SK-N-MC (cell line): ENCODE results near the gene ACVR1B.
A peak's percentile ranks its signal among the peaks of the same experiment; 100 is the strongest.

Experiments
- DNase-seq: peaks from one replicate; pipeline ENCODE4 v3.0.0-alpha.2; 2011; ENCODE audit warnings: low read depth, low spot score
- H3K27ac ChIP-seq: fragments of 200-600 bp; sonication (generic); 2 replicates; pipeline ENCODE4 v1.5.1; 2016; ENCODE audit warnings: mixed run types
- H3K36me3 ChIP-seq: fragments of 200-600 bp; sonication (generic); 2 replicates; pipeline ENCODE4 v1.6.1; 2017; ENCODE audit warnings: antibody characterized with exemption, low read length, mixed read lengths; ENCODE audit not compliant: insufficient read depth
- H3K4me3 ChIP-seq: fragments of 200-600 bp; sonication (generic); 2 replicates; pipeline ENCODE4 v1.5.1; 2016
- H3K9ac ChIP-seq: fragments of 200-600 bp; sonication (generic); 2 replicates; pipeline ENCODE4 v1.8.0; 2017; ENCODE audit warnings: mixed run types, mixed read lengths; ENCODE audit not compliant: insufficient read length
- H3K9me3 ChIP-seq: fragments of 200-600 bp; sonication (generic); 2 replicates; pipeline ENCODE4 v1.6.1; 2017; ENCODE audit warnings: low read depth, mild to moderate bottlenecking, antibody characterized with exemption, low read length, moderate library complexity, mixed read lengths
- EZH2 ChIP-seq: fragments of 200-600 bp; sonication (generic); IDR thresholded peaks from one replicate; pipeline ENCODE4 v1.6.1; 2017; ENCODE audit warnings: antibody characterized with exemption
- FOXP2 ChIP-seq: optimal IDR thresholded peaks from 2 replicates; pipeline ENCODE3; 2011; ENCODE audit warnings: mild to moderate bottlenecking, moderate library complexity; ENCODE audit not compliant: insufficient read depth; ENCODE audit errors: extremely low read length, control extremely low read depth
- POLR2AphosphoS5 ChIP-seq: IDR thresholded peaks from 2 replicates; pipeline ENCODE4 v1.6.1; 2012; ENCODE audit warnings: mild to moderate bottlenecking, low read depth, low read length, borderline replicate concordance

ACVR1B gene

DNA sequence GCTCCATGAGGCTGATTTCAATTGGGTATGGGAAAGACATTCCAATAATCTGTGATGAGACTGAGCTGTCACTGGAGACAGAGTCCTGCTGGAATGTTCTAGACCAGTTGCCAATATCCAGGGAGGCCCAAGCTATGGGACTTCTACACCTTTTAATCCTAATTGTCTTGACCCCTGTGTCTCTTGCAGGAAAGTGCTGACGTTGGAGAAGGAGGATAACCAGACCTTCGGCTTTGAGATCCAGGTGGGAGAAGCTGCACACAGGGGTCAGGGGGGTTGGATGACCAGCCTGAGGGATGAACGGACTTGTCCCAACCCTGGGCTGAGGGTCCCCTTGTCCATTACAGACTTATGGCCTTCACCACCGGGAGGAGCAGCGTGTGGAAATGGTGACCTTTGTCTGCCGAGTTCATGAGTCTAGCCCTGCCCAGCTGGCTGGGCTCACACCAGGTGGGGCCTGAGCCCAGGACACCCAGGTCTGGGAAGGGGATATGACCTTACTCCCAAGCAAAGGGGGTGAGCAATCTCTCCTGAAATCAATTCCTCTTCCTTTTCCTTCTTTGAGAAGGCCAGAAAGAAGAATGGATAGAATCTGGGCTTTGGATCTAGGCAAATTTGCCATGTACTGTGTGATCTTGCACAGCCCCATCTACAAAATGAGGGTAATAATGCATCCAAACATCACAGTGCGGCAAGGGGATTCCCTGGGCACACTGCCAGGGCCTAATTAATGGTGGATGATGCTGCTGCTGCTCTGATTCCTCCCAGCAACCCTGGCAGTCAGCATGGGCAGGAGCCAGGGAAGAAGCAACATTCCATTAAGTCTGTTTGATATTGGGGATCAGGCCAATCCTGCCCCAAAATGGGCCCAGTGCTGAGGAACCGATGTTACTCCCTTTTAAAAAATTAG lies 59.4 kb downstream of the ACVR1B start:
- Histone ChIP-seq H3K9me3 (no peaks in the 10 kb centered on the region), H3K36me3 (peaks cover 10% of the 10 kb centered on the region; the same call in 1 of the 2 replicates), H3K27ac (0 out of 2 replicates have a peak overlapping the region, but pooled peaks have one; percentile 50), H3K4me3 (no peak overlapping the region), H3K9ac (peak overlapping the region; percentile 26)
- no peak for TF ChIP-seq FOXP2
- TF ChIP-seq POLR2AphosphoS5: no peak
- no peak for TF ChIP-seq EZH2
- DNase-seq: no peak

DNA sequence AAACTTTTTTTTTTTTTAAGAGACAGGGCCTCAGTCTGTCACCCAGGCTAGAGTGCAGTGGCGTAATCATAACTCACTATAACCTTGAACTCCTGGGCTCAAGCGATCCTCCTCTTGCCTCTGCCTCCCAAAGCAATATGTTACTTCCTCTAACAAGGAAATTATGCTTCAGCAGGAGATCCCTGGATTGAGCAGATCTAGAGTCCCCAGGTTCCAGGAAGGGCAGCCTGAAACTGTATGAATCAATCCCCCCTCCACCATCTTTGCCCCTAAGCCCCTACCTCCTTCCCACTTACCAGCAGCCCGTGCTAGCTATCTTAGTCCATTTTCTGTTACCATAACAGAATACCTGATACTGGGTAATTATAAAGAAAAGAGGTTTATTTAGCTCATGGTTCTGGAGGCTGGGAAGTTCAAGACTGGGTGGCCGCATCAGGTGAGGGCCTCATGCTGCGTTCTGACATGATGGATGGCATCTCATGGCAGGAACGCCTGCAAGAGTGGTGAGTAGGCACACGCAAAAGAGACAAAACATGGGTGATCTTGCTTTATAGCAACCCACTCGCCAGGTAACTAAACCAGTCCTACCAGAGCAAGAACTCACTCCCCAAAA lies 60.2 kb downstream of the ACVR1B start:
- no peak overlapping the region for H3K4me3 ChIP-seq
- H3K27ac ChIP-seq: 0 out of 2 replicates have a peak overlapping the region, but pooled peaks have one; percentile 9
- DNase-seq: no peak
- TF ChIP-seq POLR2AphosphoS5 (no peak), FOXP2 (no peak), EZH2 (no peak)
- H3K9ac ChIP-seq: no peak overlapping the region
- H3K36me3 ChIP-seq: peaks cover 10% of the 10 kb centered on the region; the same call in 1 of the 2 replicates
- no peaks in the 10 kb centered on the region for H3K9me3 ChIP-seq

DNA sequence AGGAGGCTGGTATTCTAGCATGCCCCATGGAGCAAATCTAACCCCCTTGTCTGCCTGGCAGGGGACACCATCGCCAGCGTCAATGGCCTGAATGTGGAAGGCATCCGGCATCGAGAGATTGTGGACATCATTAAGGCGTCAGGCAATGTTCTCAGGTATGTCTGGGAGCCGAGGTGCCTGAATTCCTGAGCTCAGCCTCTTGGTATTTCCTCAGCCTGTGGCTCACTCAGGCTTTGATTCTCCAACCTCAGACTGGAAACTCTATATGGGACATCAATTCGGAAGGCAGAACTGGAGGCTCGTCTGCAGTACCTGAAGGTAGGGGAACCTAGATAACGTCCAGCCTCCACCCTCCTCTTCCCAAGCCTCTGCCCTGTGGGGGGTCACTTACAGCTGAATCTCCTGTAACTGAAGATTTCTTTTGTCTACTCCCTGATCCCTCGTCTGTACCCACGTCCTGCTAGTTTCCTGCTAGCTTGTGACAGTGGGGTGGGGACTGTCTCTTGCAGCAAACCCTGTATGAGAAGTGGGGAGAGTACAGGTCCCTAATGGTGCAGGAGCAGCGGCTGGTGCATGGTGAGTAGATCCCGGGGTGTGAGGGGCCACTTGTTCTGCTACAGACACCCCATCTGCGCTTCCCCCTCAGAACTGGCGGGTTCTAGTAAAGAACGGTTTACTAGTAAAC lies 62.3 kb downstream of the ACVR1B start:
- DNase-seq: no peak
- no peak overlapping the region for H3K4me3 ChIP-seq
- no peaks in the 10 kb centered on the region for H3K9me3 ChIP-seq
- H3K9ac ChIP-seq: no peak overlapping the region
- TF ChIP-seq POLR2AphosphoS5 (no peak), EZH2 (no peak), FOXP2 (no peak)
- H3K27ac ChIP-seq: no peak overlapping the region
- peaks cover 10% of the 10 kb centered on the region; the same call in 1 of the 2 replicates for H3K36me3 ChIP-seq

DNA sequence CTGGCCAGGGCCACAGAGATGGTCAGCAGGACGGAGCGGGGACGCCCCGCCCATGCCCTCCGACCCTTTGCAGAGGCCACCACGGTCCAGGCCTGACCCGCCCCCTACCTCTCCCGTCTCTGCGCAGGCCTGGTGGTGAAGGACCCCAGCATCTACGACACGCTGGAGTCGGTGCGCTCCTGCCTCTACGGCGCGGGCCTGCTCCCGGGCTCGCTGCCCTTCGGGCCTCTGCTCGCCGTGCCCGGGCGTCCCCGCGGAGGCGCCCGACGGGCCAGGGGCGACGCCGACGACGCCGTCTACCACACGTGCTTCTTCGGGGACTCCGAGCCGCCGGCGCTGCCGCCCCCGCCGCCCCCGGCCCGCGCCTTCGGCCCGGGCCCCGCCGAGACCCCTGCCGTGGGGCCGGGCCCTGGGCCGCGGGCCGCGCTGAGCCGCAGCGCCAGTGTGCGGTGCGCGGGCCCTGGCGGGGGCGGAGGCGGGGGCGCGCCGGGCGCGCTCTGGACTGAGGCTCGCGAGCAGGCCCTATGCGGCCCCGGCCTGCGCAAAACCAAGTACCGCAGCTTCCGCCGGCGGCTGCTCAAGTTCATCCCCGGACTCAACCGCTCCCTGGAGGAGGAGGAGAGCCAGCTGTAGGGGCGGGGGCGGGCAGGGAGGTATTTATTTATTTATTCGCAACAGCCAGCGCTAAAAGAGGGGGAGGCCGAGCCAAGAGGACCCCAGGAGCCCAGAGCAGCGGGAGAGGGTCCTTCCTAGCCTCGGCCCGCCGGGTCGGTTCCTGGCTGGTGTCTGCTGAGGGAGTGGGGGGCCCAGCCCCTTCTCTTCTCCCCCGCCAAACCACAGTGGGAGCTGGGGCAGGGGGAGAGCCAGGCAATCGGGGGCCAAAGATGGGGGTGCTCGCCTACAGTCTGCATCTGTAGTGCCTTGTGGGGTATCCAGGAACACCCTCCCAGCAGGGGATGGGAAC lies 63.4 kb downstream of the ACVR1B start:
- TF ChIP-seq FOXP2 (no peak), POLR2AphosphoS5 (no peak), EZH2 (no peak)
- DNase-seq: no peak
- Histone ChIP-seq H3K4me3 (no peak overlapping the region), H3K36me3 (peaks cover 10% of the 10 kb centered on the region; the same call in 1 of the 2 replicates), H3K9me3 (no peaks in the 10 kb centered on the region), H3K9ac (no peak overlapping the region), H3K27ac (no peak overlapping the region)

DNA sequence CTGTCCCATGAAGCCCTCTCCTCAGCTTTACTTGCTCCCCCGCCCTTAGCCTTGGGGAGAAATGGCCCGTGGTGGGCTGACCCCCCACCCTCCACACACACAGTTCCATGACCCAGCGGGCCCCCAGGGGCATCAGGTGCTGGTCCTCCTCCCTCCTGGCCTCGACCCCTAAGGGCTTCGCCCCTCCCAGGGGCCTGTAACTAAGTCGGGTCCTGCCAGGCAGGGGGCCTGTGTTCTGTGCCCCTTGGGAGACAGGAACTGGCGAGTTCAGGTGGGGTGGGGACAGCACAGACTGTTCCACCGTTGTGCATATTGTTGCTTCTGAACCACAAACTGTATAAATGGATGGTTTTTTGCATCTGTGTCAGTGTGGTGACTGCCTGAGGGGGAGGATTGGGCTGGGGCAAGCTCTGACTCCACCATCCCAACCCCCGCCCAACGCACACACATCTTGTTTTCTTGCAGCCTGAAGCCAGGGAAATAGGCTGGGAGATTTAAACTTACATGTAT lies 64.1 kb downstream of the ACVR1B start:
- no peak overlapping the region for H3K4me3 ChIP-seq
- H3K9ac ChIP-seq: no peak overlapping the region
- H3K27ac ChIP-seq: no peak overlapping the region
- no peak for DNase-seq
- H3K9me3 ChIP-seq: no peaks in the 10 kb centered on the region
- peaks cover 10% of the 10 kb centered on the region; the same call in 1 of the 2 replicates for H3K36me3 ChIP-seq
- TF ChIP-seq FOXP2 (no peak), POLR2AphosphoS5 (no peak), EZH2 (no peak)

DNA sequence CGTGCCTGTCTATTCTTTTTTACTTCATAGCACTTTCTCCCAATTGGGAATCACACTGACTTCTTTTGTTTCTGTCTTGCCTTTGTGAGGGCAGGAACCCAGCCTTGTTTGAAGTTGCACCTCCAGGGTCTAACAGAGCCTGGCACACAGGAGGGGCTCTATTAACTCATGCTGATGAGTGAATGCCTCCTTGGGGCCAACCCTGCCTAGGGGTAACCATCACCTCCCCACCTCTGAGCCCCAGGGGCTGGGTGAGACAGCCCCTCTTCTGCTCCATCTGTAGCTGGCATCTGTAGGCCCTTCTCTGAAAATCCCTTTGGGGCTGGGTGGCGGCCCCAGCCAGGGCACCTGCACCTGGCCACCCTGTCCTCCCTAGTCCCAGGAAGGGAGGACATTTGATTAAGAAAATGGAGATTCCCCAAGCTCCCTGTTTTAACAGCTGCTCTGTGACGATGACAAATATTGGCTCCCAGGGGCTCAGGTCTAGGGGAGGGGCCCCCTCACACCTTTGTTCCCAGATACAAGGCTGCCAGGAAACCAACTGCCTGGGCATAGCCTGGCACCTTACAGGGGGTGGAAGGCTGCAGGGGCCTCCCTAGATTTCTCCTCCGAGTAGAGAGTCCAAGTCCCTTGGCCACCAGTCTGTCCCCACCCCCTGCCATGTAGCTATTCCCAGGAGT lies 67.1 kb downstream of the ACVR1B start:
- H3K4me3 ChIP-seq: no peak overlapping the region
- H3K36me3 ChIP-seq: no peaks in the 10 kb centered on the region; the same call in 1 of the 2 replicates
- no peak for DNase-seq
- no peak for TF ChIP-seq EZH2
- no peak overlapping the region for H3K9ac ChIP-seq
- no peak overlapping the region for H3K27ac ChIP-seq
- no peaks in the 10 kb centered on the region for H3K9me3 ChIP-seq

DNA sequence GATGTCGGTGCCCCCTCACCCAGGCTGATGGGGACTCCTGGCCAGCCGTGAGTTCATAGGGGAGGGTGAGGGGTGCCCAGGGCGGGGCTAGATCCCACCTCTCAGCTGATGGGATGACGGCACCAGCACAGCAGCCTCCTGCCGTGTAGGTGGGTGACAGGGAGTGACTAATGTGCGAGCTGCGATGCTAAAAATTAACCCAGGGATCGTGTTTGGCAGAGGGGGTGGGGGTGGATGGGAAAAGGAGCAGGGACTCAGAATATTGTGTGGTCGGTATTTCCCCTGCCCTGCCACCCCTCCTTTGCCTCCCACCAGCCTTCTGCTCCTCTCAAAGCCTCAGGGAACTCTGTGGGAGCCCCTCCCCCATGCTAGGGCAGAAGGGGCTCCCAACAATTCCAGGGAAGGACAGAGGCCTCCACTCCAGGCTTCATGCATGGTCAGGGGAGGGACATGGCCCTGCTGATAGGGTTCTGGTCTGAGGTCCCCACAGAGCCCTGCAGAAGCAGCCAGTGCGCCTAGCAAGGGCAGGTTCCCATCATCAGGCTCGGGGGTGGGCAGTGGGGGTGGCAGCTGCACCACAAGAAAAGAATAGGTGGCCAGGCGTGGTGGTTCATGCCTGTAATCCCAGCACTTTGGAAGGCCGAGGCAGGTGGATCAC lies 67.7 kb downstream of the ACVR1B start:
- no peak for TF ChIP-seq POLR2AphosphoS5
- TF ChIP-seq EZH2: no peak
- no peak for TF ChIP-seq FOXP2
- H3K36me3 ChIP-seq: no peaks in the 10 kb centered on the region; the same call in 1 of the 2 replicates
- DNase-seq: no peak
- H3K9ac ChIP-seq: no peak overlapping the region
- no peak overlapping the region for H3K27ac ChIP-seq
- H3K4me3 ChIP-seq: no peak overlapping the region
- no peaks in the 10 kb centered on the region for H3K9me3 ChIP-seq
